Right lobe of liver (tissue), 6 donors: ENCODE measurements around the gene ZNF254. TPM values are rescaled to one million over a fixed set of nuclear protein-coding genes. Genes with fewer than 3 reads are reported as not detected.
A peak's percentile ranks its signal among the peaks of the same experiment; 100 is the strongest.

ENCODE experiments used
- ATAC-seq, 4 donors: fragments of 200-7000 bp; cut with Tn5 transposase; one replicate each; pipeline ENCODE4 v1.9.1; 2020; ENCODE audit warnings: mild to moderate bottlenecking in 4 of 4, moderate library complexity in 4 of 4
- DNase-seq, 3 donors: peaks; one replicate each; pipeline ENCODE4 v3.0.0-alpha.2; 2020
- H3K27ac ChIP-seq, 3 donors: fragments of 200-600 bp; one replicate each; pipeline ENCODE4 v1.8.0; 2022
- H3K27me3 ChIP-seq, 2 donors: fragments of 200-600 bp; one replicate each; pipeline ENCODE4 v1.8.0; 2022
- H3K36me3 ChIP-seq, 4 donors: fragments of 200-600 bp; sonication (generic) in 1 of 4; one replicate each; pipeline versions ENCODE4 v1.5.1 to v1.8.0; 2017 to 2022; ENCODE audit warnings: control low read depth in 1 of 4
- H3K4me1 ChIP-seq, 4 donors: fragments of 200-600 bp; sonication (generic) in 1 of 4; one replicate each; pipeline versions ENCODE4 v1.5.1 to v1.8.0; 2017 to 2022; ENCODE audit warnings: control low read depth in 1 of 4
- H3K4me3 ChIP-seq, 3 donors: fragments of 200-600 bp; one replicate each; pipeline ENCODE4 v1.8.0; 2022
- H3K9me3 ChIP-seq, 4 donors: fragments of 200-600 bp; sonication (generic) in 1 of 4; one replicate each; pipeline versions ENCODE4 v1.5.1 to v1.8.0; 2017 to 2022; ENCODE audit warnings: control low read depth in 1 of 4
- CTCF ChIP-seq, 4 donors: fragments of 200-600 bp in 3 of 4; fragments of 450-650 bp in 1 of 4; IDR thresholded peaks; one replicate each; pipeline versions ENCODE4 v1.5.1 to v1.8.0; 2016 to 2022; ENCODE audit warnings: antibody characterized with exemption in 4 of 4, mild to moderate bottlenecking in 2 of 4
- POLR2A ChIP-seq: fragments of 450-650 bp; IDR thresholded peaks from one replicate; pipeline ENCODE4 v1.6.1; 2017; ENCODE audit warnings: antibody characterized with exemption, mild to moderate bottlenecking
- WGBS: methylation state at CpG from one replicate; pipeline ENCODE4 v1.1.6; 2018; ENCODE audit warnings: low coverage, low lambda C conversion rate; ENCODE audit not compliant: insufficient coverage; ENCODE audit errors: missing lambda C conversion rate; 5-methylcytosine and 5-hydroxymethylcytosine counted together
- intact Hi-C, 2 donors: fragments of 100-400 bp; cut with DNase I; formaldehyde crosslinking; loops; one replicate each; pipeline versions ENCODE4 v1.11.2 to v1.14.1; 2022
- total RNA-seq, 6 experiments: library from RNA; depleted of rRNA in 2 of 6; stranded (reverse); fragments of >200 nt in 2 of 6; fragmentation: NEBNext Ultra II Directional in 3 of 6; extraction: Animal tissue kit (Norgen Biotek cat#: 25700) in 3 of 6; gene quantifications; one replicate each; pipeline versions ENCODE4 v1.1.0 to v1.2.4, GENCODE V29; 2016 to 2023
- donor health status: DM: no; HTN: yes; CAD: no.
- donor health status: DM: no; HTN: no; CAD: no.
- donor health status: DM: no; HTN: no; CAD: no.
- donor health status: DM: no; HTN: yes; CAD: no.
- donor health status: DM: no; HTN: yes; CAD: no.

The ZNF254 gene
- total RNA-seq, 6 experiments from 2014 or later = 5.2 to 10.0 (median 8.0) TPM

GRCh38 chr19:24060687-24061356 lies 26.2 kb upstream of the ZNF254 start:
- ATAC-seq (peak in 1 of 4 donors; percentile 23), DNase-seq (no peak)
- Histone ChIP-seq H3K4me1 (peaks cover 0 to 3% (median 0%) of the 10 kb centered on the region in 4 donors), H3K27ac (no peak overlapping the region), H3K36me3 (peaks cover 0 to 46% (median 7%) of the 10 kb centered on the region in 4 donors), H3K9me3 (no peaks in the 10 kb centered on the region), H3K4me3 (no peak overlapping the region), H3K27me3 (no peaks in the 10 kb centered on the region)
- 79% methylated on average over 2 of the region's 2 CpGs for WGBS
- TF ChIP-seq POLR2A (no peak), CTCF (IDR thresholded peaks at IDR 0.05) (no peak)
- intact Hi-C loops = no loop called here

- ATAC-seq (no peak), DNase-seq (no peak)
- intact Hi-C loops = no loop called here
- Histone ChIP-seq H3K4me3 (no peak overlapping the region), H3K9me3 (no peaks in the 10 kb centered on the region), H3K4me1 (no peaks in the 10 kb centered on the region), H3K27me3 (no peaks in the 10 kb centered on the region), H3K27ac (no peak overlapping the region), H3K36me3 (peaks cover 0 to 40% (median 6%) of the 10 kb centered on the region in 4 donors)
- no peak for TF ChIP-seq POLR2A
- TF ChIP-seq CTCF (IDR thresholded peaks at IDR 0.05) = no peak
Measured at GRCh38 chr19:24062190-24062589, 24.8 kb upstream of the ZNF254 start.

GRCh38 chr19:24063295-24063694 lies 23.7 kb upstream of the ZNF254 start:
- peaks cover 0 to 41% (median 8%) of the 10 kb centered on the region in 4 donors for H3K36me3 ChIP-seq
- no peaks in the 10 kb centered on the region for H3K9me3 ChIP-seq
- DNase-seq (no peak), ATAC-seq (peak in 1 of 4 donors; percentile 28)
- 78% methylated on average over 2 of the region's 5 CpGs for WGBS
- no peaks in the 10 kb centered on the region for H3K27me3 ChIP-seq
- intact Hi-C loops = no loop called here
- H3K4me3 ChIP-seq = no peak overlapping the region
- H3K27ac ChIP-seq = no peak overlapping the region
- no peaks in the 10 kb centered on the region for H3K4me1 ChIP-seq
- no peak for TF ChIP-seq CTCF (IDR thresholded peaks at IDR 0.05)
- TF ChIP-seq POLR2A = no peak

GRCh38 chr19:24064175-24064574 lies 22.8 kb upstream of the ZNF254 start:
- no peaks in the 10 kb centered on the region for H3K9me3 ChIP-seq
- no peak overlapping the region for H3K4me3 ChIP-seq
- TF ChIP-seq CTCF (IDR thresholded peaks at IDR 0.05) (no peak), POLR2A (no peak)
- H3K4me1 ChIP-seq = no peaks in the 10 kb centered on the region
- H3K27me3 ChIP-seq = no peaks in the 10 kb centered on the region
- H3K36me3 ChIP-seq = peaks cover 0 to 37% (median 7%) of the 10 kb centered on the region in 4 donors
- DNase-seq (no peak), ATAC-seq (no peak)
- 100% methylated on average over 1 of the region's 1 CpG for WGBS
- intact Hi-C loops = no loop called here
- no peak overlapping the region for H3K27ac ChIP-seq
